DND-41 (cell line): ENCODE measurements around the gene NANOG.
"Not testable (repeated sequence)": the region's sequence is repeated elsewhere in the genome, so short reads cannot be mapped to it uniquely, and the experiment has no call there.

Source experiments
- EZH2 ChIP-seq: IDR thresholded peaks from 3 replicates; pipeline ENCODE4 v1.6.1; 2012; ENCODE audit warnings: borderline replicate concordance, low read depth, mild to moderate bottlenecking, moderate library complexity, low read length, inconsistent platforms; ENCODE audit not compliant: severe bottlenecking
- TF ChIP-seq, protein P1 (sequence below): IDR thresholded peaks from 2 replicates; pipeline ENCODE4 v1.5.1; 2012; ENCODE audit warnings: borderline replicate concordance, low read length, moderate library complexity, mild to moderate bottlenecking; ENCODE audit not compliant: poor library complexity, severe bottlenecking; ENCODE audit errors: extremely low read depth

DNA sequence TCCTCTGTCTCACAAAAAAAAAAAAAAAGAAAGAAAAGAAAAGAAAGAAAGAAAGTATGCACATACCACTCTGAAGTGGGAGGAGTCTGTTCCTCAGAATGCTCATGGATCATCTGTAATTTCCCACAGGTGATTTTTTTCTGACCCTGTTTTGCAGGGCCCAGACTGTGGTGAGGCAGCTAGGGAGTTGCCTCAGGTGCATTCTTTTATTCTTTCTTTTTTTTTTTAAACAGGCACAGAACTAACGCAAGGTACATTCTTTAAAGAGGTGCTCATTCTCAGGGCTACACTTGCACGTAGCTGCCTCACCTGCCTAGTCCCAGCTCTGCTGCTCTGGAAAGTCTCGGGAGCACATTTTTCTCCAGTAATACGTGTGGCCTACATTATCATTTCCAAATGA, 36.6 kb downstream of the NANOG start:
- TF ChIP-seq, protein P1, sequence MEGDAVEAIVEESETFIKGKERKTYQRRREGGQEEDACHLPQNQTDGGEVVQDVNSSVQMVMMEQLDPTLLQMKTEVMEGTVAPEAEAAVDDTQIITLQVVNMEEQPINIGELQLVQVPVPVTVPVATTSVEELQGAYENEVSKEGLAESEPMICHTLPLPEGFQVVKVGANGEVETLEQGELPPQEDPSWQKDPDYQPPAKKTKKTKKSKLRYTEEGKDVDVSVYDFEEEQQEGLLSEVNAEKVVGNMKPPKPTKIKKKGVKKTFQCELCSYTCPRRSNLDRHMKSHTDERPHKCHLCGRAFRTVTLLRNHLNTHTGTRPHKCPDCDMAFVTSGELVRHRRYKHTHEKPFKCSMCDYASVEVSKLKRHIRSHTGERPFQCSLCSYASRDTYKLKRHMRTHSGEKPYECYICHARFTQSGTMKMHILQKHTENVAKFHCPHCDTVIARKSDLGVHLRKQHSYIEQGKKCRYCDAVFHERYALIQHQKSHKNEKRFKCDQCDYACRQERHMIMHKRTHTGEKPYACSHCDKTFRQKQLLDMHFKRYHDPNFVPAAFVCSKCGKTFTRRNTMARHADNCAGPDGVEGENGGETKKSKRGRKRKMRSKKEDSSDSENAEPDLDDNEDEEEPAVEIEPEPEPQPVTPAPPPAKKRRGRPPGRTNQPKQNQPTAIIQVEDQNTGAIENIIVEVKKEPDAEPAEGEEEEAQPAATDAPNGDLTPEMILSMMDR = not testable (repeated sequence)
- not testable (repeated sequence) for TF ChIP-seq EZH2
